Chondrocyte (in vitro differentiated cells): ENCODE data around the gene HCRT. TPM values are rescaled to one million over a fixed set of nuclear protein-coding genes. Genes with fewer than 3 reads are reported as not detected.
"Not testable (repeated sequence)": the region's sequence is repeated elsewhere in the genome, so short reads cannot be mapped to it uniquely, and the experiment has no call there.

Experiments
- DNase-seq: peaks from one replicate; pipeline ENCODE4 v3.0.0; 2021; ENCODE audit warnings: mixed read lengths, low spot score
- H3K27ac Mint-ChIP-seq: one replicate; pipeline ENCODE4 v1.8.0; 2021; ENCODE audit warnings: mild to moderate bottlenecking, moderate library complexity, mixed read lengths; ENCODE audit not compliant: unreplicated experiment
- H3K27me3 Mint-ChIP-seq: 2 replicates; pipeline ENCODE4 v1.8.0; 2021; ENCODE audit warnings: low read depth, mixed read lengths
- H3K36me3 Mint-ChIP-seq: 2 replicates; pipeline ENCODE4 v1.8.0; 2021; ENCODE audit warnings: low read depth, mixed read lengths
- H3K4me1 Mint-ChIP-seq: 2 replicates; pipeline ENCODE4 v1.8.0; 2021; ENCODE audit warnings: low read depth, mild to moderate bottlenecking, mixed read lengths
- H3K4me3 Mint-ChIP-seq: one replicate; pipeline ENCODE4 v1.8.0; 2021; ENCODE audit warnings: mild to moderate bottlenecking, moderate library complexity, mixed read lengths; ENCODE audit not compliant: unreplicated experiment
- H3K9me3 Mint-ChIP-seq: 2 replicates; pipeline ENCODE4 v1.8.0; 2021; ENCODE audit warnings: low read depth, mixed read lengths
- total RNA-seq: library from RNA; stranded (reverse); gene quantifications from 3 replicates; pipeline ENCODE4 v1.2.1, GENCODE V29; 2021
- TF ChIP-seq, protein P1 (sequence below): fragments of 200-600 bp; sonication (generic); IDR thresholded peaks from 2 replicates; pipeline ENCODE4 v1.5.0; 2021; ENCODE audit warnings: antibody characterized with exemption, mild to moderate bottlenecking, moderate library complexity

HCRT gene
- total RNA-seq, 1 donor from 2014 or later: not detected

DNA sequence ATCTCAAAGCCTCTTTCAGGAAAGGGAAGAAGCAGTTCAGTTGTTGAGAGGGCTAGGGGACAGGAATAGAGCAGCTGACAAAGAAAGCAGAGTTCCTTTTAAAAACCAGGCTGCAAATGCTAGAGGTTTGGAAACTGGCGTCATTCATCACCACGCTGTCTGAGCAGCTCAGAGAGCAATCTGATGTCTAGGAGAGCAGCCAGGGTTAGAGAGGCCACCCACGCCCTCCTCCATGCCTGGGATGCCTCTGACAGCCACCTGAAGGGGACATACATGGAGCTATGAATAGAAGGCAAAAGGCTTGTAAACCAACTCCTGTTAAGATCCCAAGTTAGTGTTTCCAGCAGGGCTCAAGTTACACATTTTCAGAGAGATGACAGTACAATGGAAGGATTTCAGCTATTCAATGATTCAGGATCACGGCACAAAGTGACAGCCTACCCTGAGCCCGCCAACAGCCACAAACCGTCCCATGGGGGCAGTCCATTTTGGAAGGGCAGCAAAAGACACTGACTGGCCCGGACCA lies 42.8 kb downstream of the HCRT start:
- no peaks in the 10 kb centered on the region for H3K9me3 Mint-ChIP-seq
- peak overlapping the region; percentile 97 for H3K27ac Mint-ChIP-seq
- H3K4me1 Mint-ChIP-seq: peaks cover 38% of the 10 kb centered on the region
- H3K4me3 Mint-ChIP-seq: no peak overlapping the region
- H3K36me3 Mint-ChIP-seq: peaks cover 1% of the 10 kb centered on the region
- TF ChIP-seq, protein P1, sequence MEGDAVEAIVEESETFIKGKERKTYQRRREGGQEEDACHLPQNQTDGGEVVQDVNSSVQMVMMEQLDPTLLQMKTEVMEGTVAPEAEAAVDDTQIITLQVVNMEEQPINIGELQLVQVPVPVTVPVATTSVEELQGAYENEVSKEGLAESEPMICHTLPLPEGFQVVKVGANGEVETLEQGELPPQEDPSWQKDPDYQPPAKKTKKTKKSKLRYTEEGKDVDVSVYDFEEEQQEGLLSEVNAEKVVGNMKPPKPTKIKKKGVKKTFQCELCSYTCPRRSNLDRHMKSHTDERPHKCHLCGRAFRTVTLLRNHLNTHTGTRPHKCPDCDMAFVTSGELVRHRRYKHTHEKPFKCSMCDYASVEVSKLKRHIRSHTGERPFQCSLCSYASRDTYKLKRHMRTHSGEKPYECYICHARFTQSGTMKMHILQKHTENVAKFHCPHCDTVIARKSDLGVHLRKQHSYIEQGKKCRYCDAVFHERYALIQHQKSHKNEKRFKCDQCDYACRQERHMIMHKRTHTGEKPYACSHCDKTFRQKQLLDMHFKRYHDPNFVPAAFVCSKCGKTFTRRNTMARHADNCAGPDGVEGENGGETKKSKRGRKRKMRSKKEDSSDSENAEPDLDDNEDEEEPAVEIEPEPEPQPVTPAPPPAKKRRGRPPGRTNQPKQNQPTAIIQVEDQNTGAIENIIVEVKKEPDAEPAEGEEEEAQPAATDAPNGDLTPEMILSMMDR: no peak
- no peak for DNase-seq
- no peaks in the 10 kb centered on the region for H3K27me3 Mint-ChIP-seq

DNA sequence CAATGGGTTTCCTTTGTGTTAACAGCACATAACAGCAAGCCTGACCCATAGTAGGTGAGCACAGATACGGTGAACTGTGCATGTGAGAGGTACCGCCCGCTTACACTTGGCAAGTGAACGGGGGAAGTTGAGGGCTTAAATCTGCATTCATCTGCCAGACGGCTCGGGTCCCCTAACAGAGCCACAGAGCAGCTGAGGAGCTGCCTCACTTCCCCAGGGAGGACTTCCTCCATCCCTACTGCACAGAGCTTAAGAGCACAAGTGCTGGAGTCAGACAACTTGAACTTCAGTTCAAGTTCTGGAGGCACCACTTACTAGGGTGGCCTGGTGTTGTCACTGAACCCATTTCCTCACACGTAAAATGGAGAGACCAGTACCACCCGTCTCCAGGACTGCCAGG lies 43.9 kb downstream of the HCRT start:
- no peak for DNase-seq
- TF ChIP-seq, protein P1: no peak
- H3K4me1 Mint-ChIP-seq: peaks cover 39% of the 10 kb centered on the region
- H3K9me3 Mint-ChIP-seq: no peaks in the 10 kb centered on the region
- H3K4me3 Mint-ChIP-seq: no peak overlapping the region
- H3K27me3 Mint-ChIP-seq: no peaks in the 10 kb centered on the region
- H3K36me3 Mint-ChIP-seq: peaks cover 1% of the 10 kb centered on the region
- peak overlapping the region; percentile 97 for H3K27ac Mint-ChIP-seq

DNA sequence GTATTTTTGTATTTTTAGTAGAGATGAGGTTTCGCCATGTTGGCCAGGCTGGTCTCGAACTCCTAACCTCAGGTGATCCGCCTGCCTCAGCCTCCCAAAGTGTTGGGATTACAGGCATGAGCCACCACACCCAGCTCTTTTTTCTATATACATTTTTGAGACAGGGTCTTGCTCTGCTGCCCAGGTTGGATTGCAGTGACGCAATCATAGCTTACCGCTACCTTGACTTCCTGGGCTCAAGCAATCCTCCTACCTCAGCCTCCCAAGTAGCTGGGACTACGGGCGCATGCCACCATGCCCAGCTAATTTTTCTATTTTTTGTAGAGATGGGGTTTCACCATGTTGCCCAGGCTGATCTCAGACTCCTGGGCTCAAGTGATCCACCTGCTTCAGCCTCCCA lies 44.6 kb downstream of the HCRT start:
- H3K27ac Mint-ChIP-seq, DNase-seq, H3K27me3 Mint-ChIP-seq, H3K36me3 Mint-ChIP-seq, H3K9me3 Mint-ChIP-seq, H3K4me3 Mint-ChIP-seq: not testable (repeated sequence)
- peaks cover 45% of the 10 kb centered on the region for H3K4me1 Mint-ChIP-seq

DNA sequence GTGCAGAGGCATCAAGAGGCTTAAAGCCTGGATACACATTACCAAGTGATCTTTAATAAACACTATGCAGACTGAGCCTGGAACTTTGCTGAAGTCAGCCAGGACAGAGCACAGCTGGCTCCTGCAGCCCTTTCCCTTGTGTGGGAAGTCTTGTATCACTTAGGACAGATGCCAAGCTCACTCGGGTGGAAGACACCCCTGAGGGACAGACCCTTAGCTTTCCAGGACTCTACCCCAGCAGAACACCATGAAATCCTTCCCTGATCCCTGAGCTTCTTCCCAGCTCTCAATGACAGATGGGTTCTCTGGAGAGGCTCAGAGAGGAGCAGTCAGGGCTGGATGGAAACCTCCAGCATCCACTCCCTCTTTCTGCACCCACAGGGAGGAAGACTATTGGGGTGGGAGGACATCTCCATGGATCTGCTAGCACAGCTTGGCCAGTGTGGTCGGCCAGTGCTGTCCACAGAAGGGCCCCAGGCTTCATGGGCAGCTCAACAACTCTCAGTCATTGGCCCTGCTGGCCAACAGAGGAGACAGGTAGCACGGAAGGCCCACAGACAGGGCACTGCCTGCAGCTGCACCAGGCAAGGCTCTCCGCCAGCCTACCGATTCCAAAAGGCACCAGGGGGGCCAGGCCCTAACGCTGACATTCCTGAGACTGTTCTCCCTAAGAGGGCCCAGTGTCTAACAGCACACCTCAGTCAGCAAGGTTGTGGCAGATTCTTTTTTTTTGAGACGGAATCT lies 46.3 kb downstream of the HCRT start:
- Mint-ChIP-seq H3K27ac (peak overlapping the region; percentile 65), H3K36me3 (peaks cover 6% of the 10 kb centered on the region), H3K9me3 (no peaks in the 10 kb centered on the region), H3K27me3 (no peaks in the 10 kb centered on the region), H3K4me1 (peaks cover 53% of the 10 kb centered on the region), H3K4me3 (no peak overlapping the region)
- no peak for DNase-seq
- TF ChIP-seq, protein P1: no peak

DNA sequence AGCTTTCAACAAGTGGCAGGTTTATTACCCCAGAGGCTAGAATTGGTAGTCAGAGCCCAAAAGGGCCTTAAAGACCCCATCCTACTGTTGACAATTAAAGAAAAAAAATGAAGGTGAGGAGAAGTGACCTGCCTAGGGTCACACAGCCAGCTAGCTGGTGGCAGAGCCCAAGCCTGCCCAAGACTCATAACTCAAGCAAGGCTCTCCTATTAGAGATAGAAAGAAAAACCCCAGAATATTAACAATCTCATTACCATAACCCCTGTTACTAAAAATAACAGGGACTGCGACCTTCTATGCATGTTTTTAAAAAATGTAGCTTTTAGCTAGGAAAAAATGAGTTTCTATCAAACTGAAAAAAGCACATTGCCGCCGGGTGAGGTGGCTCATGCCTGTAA lies 48.6 kb downstream of the HCRT start:
- Mint-ChIP-seq H3K9me3 (no peaks in the 10 kb centered on the region), H3K36me3 (peaks cover 6% of the 10 kb centered on the region), H3K27me3 (no peaks in the 10 kb centered on the region), H3K4me3 (no peak overlapping the region), H3K4me1 (peaks cover 56% of the 10 kb centered on the region), H3K27ac (no peak overlapping the region)
- TF ChIP-seq, protein P1: no peak
- DNase-seq: no peak
